ENCODE results near the gene SESN2. TPM values are rescaled to one million over a fixed set of nuclear protein-coding genes. Genes with fewer than 3 reads are reported as not detected.

Gene SESN2
- total RNA-seq, 1 experiment from 2014 or later, result 12.2 TPM

DNA sequence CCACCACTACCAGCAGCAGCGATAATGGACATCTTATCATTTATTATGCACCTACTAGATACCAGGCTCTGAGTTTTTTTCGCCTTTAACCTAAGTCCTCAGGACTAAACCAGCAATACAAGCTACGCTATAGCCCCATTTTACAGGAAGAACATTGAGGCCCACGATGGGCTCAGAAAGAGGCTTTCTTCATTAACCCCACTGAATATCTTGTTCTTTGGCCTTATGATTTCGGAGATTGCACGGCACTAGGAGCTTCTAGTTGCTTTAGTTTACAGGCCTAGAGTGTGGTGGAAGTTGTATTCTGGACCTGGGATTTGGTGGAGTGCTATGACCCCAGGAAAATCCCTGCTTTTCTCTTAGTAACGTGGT lies 1.5 kb downstream of the SESN2 start:
- Histone ChIP-seq H4K20me1 (ENCODE audit: insufficient read depth) (peaks cover 56% of the 10 kb centered on the region), H3K4me1 (replicated peaks; ENCODE audit: insufficient read depth) (peaks cover 16% of the 10 kb centered on the region), H3K4me3 (peak overlapping the region; percentile 88), H3K9me3 (ENCODE audit: insufficient read depth, low read depth) (no peaks in the 10 kb centered on the region), H3K27me3 (ENCODE audit: insufficient read depth, low read depth) (no peaks in the 10 kb centered on the region), H3F3A (ENCODE audit: insufficient read depth, low read depth) (peaks cover 7% of the 10 kb centered on the region; the same call in 1 of the 2 replicates), H3K4me2 (peak overlapping the region; percentile 95), H3K36me3 (ENCODE audit: low read depth) (peaks cover 8% of the 10 kb centered on the region; the same call in 1 of the 2 replicates), H2AFZ (no peak overlapping the region), H3K27ac (no peak overlapping the region), H3K79me2 (ENCODE audit: low read depth) (peaks cover 61% of the 10 kb centered on the region), H3K9me2 (ENCODE audit: insufficient read depth) (no peaks in the 10 kb centered on the region)
- intact Hi-C loops (cut with micrococcal nuclease; ENCODE audit: unreplicated experiment), result no loop called here
- TF ChIP-seq, protein P1, sequence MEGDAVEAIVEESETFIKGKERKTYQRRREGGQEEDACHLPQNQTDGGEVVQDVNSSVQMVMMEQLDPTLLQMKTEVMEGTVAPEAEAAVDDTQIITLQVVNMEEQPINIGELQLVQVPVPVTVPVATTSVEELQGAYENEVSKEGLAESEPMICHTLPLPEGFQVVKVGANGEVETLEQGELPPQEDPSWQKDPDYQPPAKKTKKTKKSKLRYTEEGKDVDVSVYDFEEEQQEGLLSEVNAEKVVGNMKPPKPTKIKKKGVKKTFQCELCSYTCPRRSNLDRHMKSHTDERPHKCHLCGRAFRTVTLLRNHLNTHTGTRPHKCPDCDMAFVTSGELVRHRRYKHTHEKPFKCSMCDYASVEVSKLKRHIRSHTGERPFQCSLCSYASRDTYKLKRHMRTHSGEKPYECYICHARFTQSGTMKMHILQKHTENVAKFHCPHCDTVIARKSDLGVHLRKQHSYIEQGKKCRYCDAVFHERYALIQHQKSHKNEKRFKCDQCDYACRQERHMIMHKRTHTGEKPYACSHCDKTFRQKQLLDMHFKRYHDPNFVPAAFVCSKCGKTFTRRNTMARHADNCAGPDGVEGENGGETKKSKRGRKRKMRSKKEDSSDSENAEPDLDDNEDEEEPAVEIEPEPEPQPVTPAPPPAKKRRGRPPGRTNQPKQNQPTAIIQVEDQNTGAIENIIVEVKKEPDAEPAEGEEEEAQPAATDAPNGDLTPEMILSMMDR (conservative IDR thresholded peaks at IDR 0.05), result no peak
- no peak for TF ChIP-seq EZH2 (IDR thresholded peaks at IDR 0.05; ENCODE audit: low read depth)
- BruUV-seq (replicated peaks), result no TSS peak
- no peak for DNase-seq
- POLR2A ChIA-PET (ENCODE audit: unreplicated experiment), result interaction anchor here (0.5 kb wide), 1 partner anchor 14 kb away, joined by 4 read pairs; no protein-coding TSS in a partner anchor
- CTCF ChIA-PET, result no interaction called here

DNA sequence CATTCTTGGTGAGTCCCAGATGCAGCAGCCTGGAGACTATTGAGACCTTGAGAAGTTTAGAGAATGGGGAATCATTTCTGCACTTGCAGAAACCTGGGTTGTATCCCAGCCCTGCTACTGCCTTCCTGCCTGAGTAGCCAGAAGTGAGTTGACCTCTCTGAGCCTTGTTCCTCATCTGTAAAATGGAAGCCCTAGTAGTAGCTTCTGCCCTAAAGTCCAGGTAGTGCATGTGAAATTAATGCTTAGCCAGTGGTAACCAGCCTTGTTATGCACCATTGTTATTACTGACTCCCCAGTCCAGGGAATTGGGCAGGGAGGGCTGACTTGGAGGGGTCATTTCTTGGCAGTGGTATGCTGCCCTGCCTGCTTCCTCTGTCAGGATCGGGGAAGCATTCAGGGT lies 5.6 kb downstream of the SESN2 start:
- BruUV-seq (replicated peaks), result no TSS peak
- CTCF ChIA-PET, result interaction anchor here (0.6 kb wide), 2 partner anchors 19 to 87 kb away, joined by 4 to 5 read pairs; no protein-coding TSS in a partner anchor
- peaks cover 12% of the 10 kb centered on the region for H3K36me3 ChIP-seq (ENCODE audit: low read depth)
- no peak for DNase-seq
- H3K4me1 ChIP-seq (replicated peaks; ENCODE audit: insufficient read depth), result peaks cover 5% of the 10 kb centered on the region; the same call in 1 of the 2 replicates
- no peak overlapping the region for H3K27ac ChIP-seq
- POLR2A ChIA-PET (ENCODE audit: unreplicated experiment), result interaction anchor here (0.6 to 0.7 kb wide), 2 partner anchors 337 to 384 kb away, joined by 3 to 4 read pairs; no protein-coding TSS in a partner anchor
- H3K4me2 ChIP-seq, result no peak overlapping the region
- TF ChIP-seq, protein P1 (conservative IDR thresholded peaks at IDR 0.05), result no peak
- TF ChIP-seq EZH2 (IDR thresholded peaks at IDR 0.05; ENCODE audit: low read depth), result no peak
- no peaks in the 10 kb centered on the region for H3K9me3 ChIP-seq (ENCODE audit: insufficient read depth, low read depth)
- H3F3A ChIP-seq (ENCODE audit: insufficient read depth, low read depth), result no peaks in the 10 kb centered on the region
- H4K20me1 ChIP-seq (ENCODE audit: insufficient read depth), result peaks cover 95% of the 10 kb centered on the region
- no peak overlapping the region for H2AFZ ChIP-seq
- no peaks in the 10 kb centered on the region for H3K27me3 ChIP-seq (ENCODE audit: insufficient read depth, low read depth)
- intact Hi-C loops (cut with micrococcal nuclease; ENCODE audit: unreplicated experiment), result no loop called here
- H3K4me3 ChIP-seq, result no peak overlapping the region
- peaks cover 93% of the 10 kb centered on the region for H3K79me2 ChIP-seq (ENCODE audit: low read depth)
- no peaks in the 10 kb centered on the region for H3K9me2 ChIP-seq (ENCODE audit: insufficient read depth)

DNA sequence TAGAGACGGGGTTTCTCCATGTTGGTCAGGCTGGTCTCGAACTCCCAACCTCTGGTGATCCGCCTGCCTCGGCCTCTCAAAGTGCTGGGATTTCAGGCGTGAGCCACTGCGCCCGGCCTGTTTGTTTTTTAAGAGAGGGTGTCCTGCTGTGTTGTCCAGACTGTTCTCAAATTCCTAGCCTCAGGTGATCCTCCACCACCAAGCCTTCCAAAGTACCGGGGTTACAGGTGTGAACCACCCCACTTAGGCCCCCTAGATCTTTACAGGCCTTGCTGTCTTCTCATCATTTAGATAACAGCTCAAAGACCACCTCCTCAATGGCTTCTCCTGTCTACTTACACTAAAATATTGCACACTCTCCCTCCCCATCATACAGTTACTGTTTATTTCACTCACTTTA lies 6.3 kb downstream of the SESN2 start:
- H3K4me1 ChIP-seq (replicated peaks; ENCODE audit: insufficient read depth), result peaks cover 5% of the 10 kb centered on the region; the same call in 1 of the 2 replicates
- no peak overlapping the region for H3K4me2 ChIP-seq
- no peak for TF ChIP-seq EZH2 (IDR thresholded peaks at IDR 0.05; ENCODE audit: low read depth)
- TF ChIP-seq, protein P1 (conservative IDR thresholded peaks at IDR 0.05), result no peak
- no peaks in the 10 kb centered on the region for H3F3A ChIP-seq (ENCODE audit: insufficient read depth, low read depth)
- H4K20me1 ChIP-seq (ENCODE audit: insufficient read depth), result peaks cover 96% of the 10 kb centered on the region
- no peaks in the 10 kb centered on the region for H3K27me3 ChIP-seq (ENCODE audit: insufficient read depth, low read depth)
- intact Hi-C loops (cut with micrococcal nuclease; ENCODE audit: unreplicated experiment), result no loop called here
- no peak overlapping the region for H2AFZ ChIP-seq
- no peak overlapping the region for H3K27ac ChIP-seq
- no peaks in the 10 kb centered on the region for H3K9me2 ChIP-seq (ENCODE audit: insufficient read depth)
- ChIA-PET POLR2A (ENCODE audit: unreplicated experiment) (interaction anchor here (0.7 kb wide), 1 partner anchor 336 kb away, joined by 4 read pairs; no protein-coding TSS in a partner anchor), CTCF (no interaction called here)
- H3K79me2 ChIP-seq (ENCODE audit: low read depth), result peaks cover 87% of the 10 kb centered on the region
- no peaks in the 10 kb centered on the region for H3K9me3 ChIP-seq (ENCODE audit: insufficient read depth, low read depth)
- H3K36me3 ChIP-seq (ENCODE audit: low read depth), result peaks cover 12% of the 10 kb centered on the region
- H3K4me3 ChIP-seq, result no peak overlapping the region
- DNase-seq, result no peak
- no TSS peak for BruUV-seq (replicated peaks)
